Heart right ventricle (tissue), 16 donors: ENCODE results near the gene NEU4. TPM values are rescaled to one million over a fixed set of nuclear protein-coding genes. Genes with fewer than 3 reads are reported as not detected.
A peak's percentile ranks its signal among the peaks of the same experiment; 100 is the strongest.

Source experiments
- ATAC-seq, 8 donors: fragments of 200-7000 bp; cut with Tn5 transposase; one replicate each; pipeline ENCODE4 v1.9.1; 2020; ENCODE audit warnings: mild to moderate bottlenecking in 8 of 8, moderate library complexity in 8 of 8, moderate number of reproducible peaks in 1 of 8
- DNase-seq, 2 donors: peaks; one replicate each; pipeline ENCODE4 v3.0.0-alpha.2; 2020
- H3K27ac ChIP-seq, 10 donors: fragments of 200-600 bp; sonication (generic) in 2 of 10; one replicate each; pipeline versions ENCODE4 v1.5.0 to v1.8.0; 2020 to 2022; ENCODE audit warnings: mild to moderate bottlenecking in 3 of 10
- H3K27me3 ChIP-seq, 7 donors: fragments of 200-600 bp; one replicate each; pipeline ENCODE4 v1.8.0; 2021 to 2022; ENCODE audit warnings: mild to moderate bottlenecking in 2 of 7
- H3K36me3 ChIP-seq, 9 donors: fragments of 200-600 bp; sonication (generic) in 1 of 9; one replicate each; pipeline versions ENCODE4 v1.5.0 to v1.8.0; 2020 to 2022; ENCODE audit warnings: mild to moderate bottlenecking in 2 of 9
- H3K4me1 ChIP-seq, 9 donors: fragments of 200-600 bp; sonication (generic) in 1 of 9; one replicate each; pipeline versions ENCODE4 v1.5.0 to v1.8.0; 2020 to 2022; ENCODE audit warnings: mild to moderate bottlenecking in 4 of 9
- H3K4me3 ChIP-seq, 10 donors: fragments of 200-600 bp; sonication (generic) in 2 of 10; one replicate each; pipeline versions ENCODE4 v1.5.0 to v1.8.0; 2020 to 2022; ENCODE audit warnings: mild to moderate bottlenecking in 7 of 10, moderate library complexity in 2 of 10
- H3K9me3 ChIP-seq, 11 donors: fragments of 200-600 bp in 10 of 11; sonication (generic) in 2 of 11; one replicate each; pipeline versions ENCODE4 v1.5.0 to v1.8.0; 2013 to 2022; ENCODE audit warnings: mild to moderate bottlenecking in 2 of 11, control low read depth in 1 of 11, moderate library complexity in 1 of 11
- WGBS, 2 donors: extraction: QIAGEN DNeasy Blood & Tissue Kit; methylation state at CpG; one replicate each; pipeline ENCODE4 v1.1.7; 2013; ENCODE audit warnings: inconsistent platforms in 1 of 2; 5-methylcytosine and 5-hydroxymethylcytosine counted together
- intact Hi-C, 10 donors: fragments of 100-400 bp; cut with DNase I; formaldehyde crosslinking; loops; one replicate each; pipeline versions ENCODE4 v1.11.1 to v1.14.2; 2022
- polyA plus RNA-seq, 2 donors: library from polyadenylated mRNA; stranded (reverse); fragments of 200-250 nt; gene quantifications; one replicate each; pipeline ENCODE4 v1.2.3, GENCODE V29; 2013
- total RNA-seq, 10 donors: library from RNA; stranded (reverse); fragmentation: NEBNext Ultra II Directional in 3 of 10; extraction: Animal tissue kit (Norgen Biotek cat#: 25700) in 3 of 10; gene quantifications; one replicate each; pipeline versions ENCODE4 v1.2.1 to v1.2.4, GENCODE V29; 2021 to 2023
- TF ChIP-seq, protein P1 (sequence below), 9 donors: fragments of 200-600 bp; sonication (generic) in 2 of 9; IDR thresholded peaks; one replicate each; pipeline versions ENCODE4 v1.5.0 to v1.8.0; 2021 to 2022; ENCODE audit warnings: antibody characterized with exemption in 9 of 9, mild to moderate bottlenecking in 5 of 9, moderate library complexity in 1 of 9
- donor health status: Arrhythmogenic right ventricular cardiomyopathy.
- donor health status: ischemic (EF 13 %, LVEDD 7.1; RV severe dilation, severe dysfunction).
- donor health status: healthy with polysubstance abuse.
- donor health status: DM: no; HTN: yes; CAD: no.
- donor health status: DM: no; HTN: no; CAD: no.
- donor health status: ischemic (EF 25% LVEDD 6.9; RV normal size, moderate dysfunction).
- donor health status: ischemic (EF 25% LVEDD 5.7; RV mildly dilated, moderate dysfunction).
- donor health status: healthy.
- donor health status: DM: yes; HTN: yes; CAD: no.
- donor health status: Ischemic cardiomyopathy.
- donor health status: ischemic (EF 35%, LVEDD 5.7; RV mildly dilated, moderate dysfunction).
- donor health status: nonischemic (EF 11% LVEDD 7.7; RV severe dilation, severe dysfunction).
- donor health status: DM: yes; HTN: yes; CAD: no.
- donor health status: PGD.
- donor health status: ischemic (EF 29% LVEDD 5.4; RV normal size, mild dysfunction).
- donor health status: nonischemic (EF 23%, LVEDD 6.1; RV moderate dilation, normal function).

The NEU4 gene
- total and polyA plus RNA-seq, 12 donors, result 0.07 to 1.2 (median 0.46) TPM; not detected in 2

DNA sequence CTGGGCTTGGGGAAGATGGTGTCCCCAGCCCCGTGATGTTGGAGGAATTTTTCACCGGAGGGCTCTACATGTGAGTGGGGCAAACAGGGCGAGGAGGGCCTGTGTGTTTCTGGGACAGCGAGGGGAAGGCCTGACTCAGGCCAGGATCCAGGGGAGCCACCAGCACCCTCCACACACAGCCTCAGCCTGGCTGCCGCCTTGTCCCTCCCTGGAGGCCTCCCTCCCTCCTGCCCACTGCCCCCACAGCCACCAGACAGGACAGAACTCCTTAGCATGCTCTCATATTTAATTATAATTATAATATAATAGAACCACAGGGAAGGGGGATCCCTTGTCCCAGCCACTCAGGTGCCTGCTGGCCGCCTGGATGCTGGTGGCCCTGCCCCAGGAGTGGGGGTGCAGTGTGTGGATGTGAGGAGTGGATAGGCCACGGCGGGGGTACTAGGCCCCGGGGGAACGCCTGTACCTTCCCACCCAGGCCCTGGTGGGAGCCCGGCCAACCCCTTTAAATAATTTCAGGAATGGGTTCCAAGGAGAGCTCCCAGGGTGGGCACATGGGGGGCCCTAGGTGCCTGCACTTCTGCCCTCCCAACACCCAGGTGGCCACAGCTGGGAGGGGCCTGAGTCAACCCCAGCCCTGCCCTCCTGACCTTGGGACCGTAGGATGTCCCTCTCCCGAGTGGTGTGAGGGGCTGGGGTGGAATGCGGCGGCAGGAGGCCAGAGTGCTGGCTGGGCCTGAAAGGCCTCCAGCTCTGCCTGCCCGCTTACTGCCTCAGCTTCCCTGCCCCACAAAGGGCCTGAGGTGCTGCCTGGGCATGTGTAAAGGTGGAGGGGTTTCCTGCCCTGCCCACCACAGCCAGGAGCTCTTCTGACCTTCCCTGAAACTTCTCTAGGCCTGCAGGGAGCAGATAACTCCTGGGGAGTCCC, 40.9 kb downstream of the NEU4 start:
- WGBS, 2 donors, result 89 to 90% methylated on average over 16 of the region's 16 CpGs
- Histone ChIP-seq H3K4me3 (no peak overlapping the region), H3K27ac (peak overlapping the region in 1 of 10 donors; percentile 2), H3K36me3 (no peaks in the 10 kb centered on the region), H3K27me3 (peaks cover 0 to 6% (median 0%) of the 10 kb centered on the region in 7 donors), H3K9me3 (no peaks in the 10 kb centered on the region), H3K4me1 (peaks cover 8 to 23% (median 19%) of the 10 kb centered on the region in 9 donors)
- TF ChIP-seq, protein P1, sequence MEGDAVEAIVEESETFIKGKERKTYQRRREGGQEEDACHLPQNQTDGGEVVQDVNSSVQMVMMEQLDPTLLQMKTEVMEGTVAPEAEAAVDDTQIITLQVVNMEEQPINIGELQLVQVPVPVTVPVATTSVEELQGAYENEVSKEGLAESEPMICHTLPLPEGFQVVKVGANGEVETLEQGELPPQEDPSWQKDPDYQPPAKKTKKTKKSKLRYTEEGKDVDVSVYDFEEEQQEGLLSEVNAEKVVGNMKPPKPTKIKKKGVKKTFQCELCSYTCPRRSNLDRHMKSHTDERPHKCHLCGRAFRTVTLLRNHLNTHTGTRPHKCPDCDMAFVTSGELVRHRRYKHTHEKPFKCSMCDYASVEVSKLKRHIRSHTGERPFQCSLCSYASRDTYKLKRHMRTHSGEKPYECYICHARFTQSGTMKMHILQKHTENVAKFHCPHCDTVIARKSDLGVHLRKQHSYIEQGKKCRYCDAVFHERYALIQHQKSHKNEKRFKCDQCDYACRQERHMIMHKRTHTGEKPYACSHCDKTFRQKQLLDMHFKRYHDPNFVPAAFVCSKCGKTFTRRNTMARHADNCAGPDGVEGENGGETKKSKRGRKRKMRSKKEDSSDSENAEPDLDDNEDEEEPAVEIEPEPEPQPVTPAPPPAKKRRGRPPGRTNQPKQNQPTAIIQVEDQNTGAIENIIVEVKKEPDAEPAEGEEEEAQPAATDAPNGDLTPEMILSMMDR (IDR thresholded peaks at IDR 0.05), result no peak
- ATAC-seq (no peak), DNase-seq (no peak)
- intact Hi-C loops, result loop anchor here in 1 of 10 donors (10.0 kb wide), 1 partner anchor 115 kb away; the partner anchor contains the start of gene D2HGDH

DNA sequence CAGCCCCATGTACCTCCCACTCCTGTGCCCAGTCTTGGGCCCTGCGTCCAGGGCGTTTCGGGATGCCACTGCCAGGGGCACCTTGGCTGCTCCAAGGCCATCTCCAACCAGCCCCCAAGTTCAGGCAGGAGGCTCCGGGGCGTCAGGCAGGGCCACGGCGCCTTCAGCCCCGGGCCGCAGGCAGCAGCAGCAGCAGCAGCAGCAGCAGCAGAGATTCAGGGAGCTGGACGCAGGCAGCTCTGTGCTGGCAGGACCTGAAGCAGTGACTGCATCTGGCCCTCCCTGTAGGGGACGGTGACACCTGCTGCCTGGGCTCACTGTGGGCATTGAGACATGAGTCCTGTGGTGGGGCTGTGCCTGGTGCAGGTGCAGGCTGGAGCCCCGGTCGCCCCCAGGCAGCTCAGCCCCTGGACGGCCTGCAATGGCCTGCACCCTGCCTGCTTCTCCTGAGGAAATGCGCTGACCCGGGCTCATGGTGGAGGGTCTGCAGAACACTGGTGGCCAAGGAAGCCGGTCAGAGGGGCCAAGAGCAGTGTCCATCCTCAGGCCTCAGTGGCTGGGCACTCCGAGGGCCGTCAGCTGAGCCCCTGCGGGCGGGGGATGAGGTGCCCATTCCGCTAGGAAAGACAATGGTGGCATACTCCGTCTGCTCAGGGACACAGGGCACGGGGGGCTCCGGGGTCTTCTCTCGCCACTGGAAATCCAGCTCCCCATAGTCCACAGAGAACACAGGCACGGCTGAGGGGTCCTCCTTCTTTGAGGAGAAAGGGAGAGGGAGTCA, 41.7 kb downstream of the NEU4 start:
- no peaks in the 10 kb centered on the region for H3K9me3 ChIP-seq
- DNase-seq (no peak), ATAC-seq (no peak)
- H3K36me3 ChIP-seq, result no peaks in the 10 kb centered on the region
- H3K4me1 ChIP-seq, result peaks cover 8 to 22% (median 17%) of the 10 kb centered on the region in 9 donors
- 95 to 97% methylated on average over 27 of the region's 27 CpGs for WGBS, 2 donors
- intact Hi-C loops, result loop anchor here in 1 of 10 donors (10.0 kb wide), 1 partner anchor 116 kb away; the partner anchor contains the start of gene D2HGDH
- H3K27ac ChIP-seq, result no peak overlapping the region
- TF ChIP-seq, protein P1 (IDR thresholded peaks at IDR 0.05), result no peak
- H3K27me3 ChIP-seq, result peaks cover 0 to 6% (median 0%) of the 10 kb centered on the region in 7 donors
- H3K4me3 ChIP-seq, result no peak overlapping the region

- 89 to 94% methylated on average over 26 of the region's 26 CpGs for WGBS, 2 donors
- no peak overlapping the region for H3K4me3 ChIP-seq
- no peaks in the 10 kb centered on the region for H3K36me3 ChIP-seq
- ATAC-seq (no peak), DNase-seq (no peak)
- H3K4me1 ChIP-seq, result peaks cover 8 to 22% (median 17%) of the 10 kb centered on the region in 9 donors
- H3K27me3 ChIP-seq, result peaks cover 0 to under 1% (median 0%) of the 10 kb centered on the region in 7 donors
- no peak overlapping the region for H3K27ac ChIP-seq
- TF ChIP-seq, protein P1 (IDR thresholded peaks at IDR 0.05), result no peak
- intact Hi-C loops, result loop anchor here in 1 of 10 donors (10.0 kb wide), 1 partner anchor 117 kb away; the partner anchor contains the start of gene D2HGDH
- no peaks in the 10 kb centered on the region for H3K9me3 ChIP-seq
Measured at GRCh38 chr2:241851325-241852115, 42.5 kb downstream of the NEU4 start.
